HG02981 (cell line): ENCODE measurements around the gene FGF1.
A peak's percentile ranks its signal among the peaks of the same experiment; 100 is the strongest.

Experiments
- ATAC-seq: cut with Tn5 transposase; IDR thresholded peaks from one replicate; pipeline ENCODE4 v1.9.1; 2021; ENCODE audit warnings: mild to moderate bottlenecking, moderate library complexity; ENCODE audit not compliant: unreplicated experiment

Gene FGF1

GRCh38 chr5:142685418-142686209 lies at the start of gene FGF1:
Gene FGF1, minus strand, starts transcription at chr5:142686090. Its CDS starts 71,963 bp downstream, at chr5:142614127.
- ATAC-seq = no peak

- no peak for ATAC-seq
Measured at GRCh38 chr5:142727735-142728047, 41.8 kb upstream of the FGF1 start.

GRCh38 chr5:142726188-142726731 lies 40.4 kb upstream of the FGF1 start:
- ATAC-seq = no peak

DNA sequence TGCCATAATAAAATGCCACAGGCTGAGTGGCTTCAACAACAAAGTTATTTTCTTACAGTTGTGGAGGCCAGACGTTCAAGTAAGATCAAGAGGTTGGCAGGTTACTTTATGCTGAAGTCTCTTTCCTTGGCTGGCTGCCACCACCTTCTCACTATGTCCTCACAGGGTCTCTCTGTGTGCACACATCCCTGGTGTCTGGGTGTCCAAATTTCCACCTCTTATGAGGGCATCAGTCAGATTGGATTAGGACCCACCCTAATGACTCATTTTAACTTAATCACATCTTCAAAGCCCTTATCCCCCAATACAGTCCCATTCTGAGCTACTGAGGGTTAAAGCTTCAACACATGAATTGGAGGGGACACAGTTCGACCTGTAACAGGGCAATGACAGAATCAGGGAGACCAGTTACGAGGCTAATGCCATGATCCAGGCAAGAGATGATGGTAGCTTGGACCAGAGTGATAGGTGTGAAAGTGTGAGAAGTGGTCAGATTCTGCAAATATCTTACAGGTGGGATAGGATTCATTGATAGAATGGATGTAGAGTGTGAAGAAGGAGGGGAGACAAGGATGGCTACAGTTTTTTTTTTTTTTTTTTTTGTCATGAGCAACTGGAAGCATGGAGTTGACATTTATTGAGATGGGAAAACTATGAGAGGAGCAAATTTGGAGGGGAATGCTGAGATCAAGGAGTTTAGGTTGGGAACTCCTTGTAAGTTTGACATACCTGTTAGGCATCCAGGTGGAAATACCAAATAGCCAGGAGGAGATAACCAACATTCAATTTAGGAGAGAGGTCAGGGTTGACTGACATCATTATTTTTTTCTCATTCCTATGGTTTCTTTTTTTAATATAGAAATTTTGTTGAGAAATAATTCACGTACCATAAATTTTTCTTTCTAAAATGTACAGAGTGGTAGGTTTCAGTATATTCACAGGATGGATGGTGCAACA lies 39.6 kb upstream of the FGF1 start:
- ATAC-seq = no peak

DNA sequence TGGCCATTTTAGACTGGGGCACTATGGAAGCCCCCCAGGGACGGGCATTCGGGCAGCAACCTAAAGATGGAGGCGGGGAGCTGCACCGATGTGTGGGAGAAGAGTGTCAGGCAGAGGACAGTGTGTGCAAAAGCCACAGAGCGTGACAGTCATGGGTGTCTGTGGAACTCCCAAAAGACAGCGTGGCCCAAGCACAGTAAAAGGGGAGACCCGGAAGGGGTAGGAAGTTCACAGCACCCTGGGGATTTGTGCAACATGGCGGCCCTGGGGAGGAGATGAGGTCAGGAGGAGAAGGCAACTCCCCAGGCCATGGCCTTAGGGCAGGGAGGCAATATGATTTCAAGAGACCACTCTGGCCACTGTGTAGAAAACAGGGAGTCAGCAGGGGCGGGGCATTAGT lies 38.9 kb upstream of the FGF1 start:
- no peak for ATAC-seq

DNA sequence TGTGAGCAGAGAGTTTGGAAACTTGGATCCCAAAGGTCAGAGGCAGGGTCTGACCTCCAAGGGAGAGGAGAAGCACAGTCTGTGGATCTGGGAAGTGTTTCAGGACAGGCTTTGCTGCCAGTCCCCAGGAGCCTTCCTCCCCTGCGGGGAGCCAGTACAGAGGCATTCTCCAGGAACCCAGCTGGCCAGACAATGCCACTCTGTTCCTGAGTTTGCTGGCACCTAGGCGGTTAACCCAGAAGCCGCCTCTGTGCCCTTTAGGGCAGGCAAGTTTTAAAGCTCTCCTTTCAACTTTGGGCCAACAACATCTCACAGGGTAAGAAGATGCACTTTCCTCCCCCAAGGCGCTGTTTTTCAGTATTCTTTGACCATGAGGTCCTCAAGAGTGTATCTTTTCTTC lies 37.0 kb upstream of the FGF1 start:
- no peak for ATAC-seq

DNA sequence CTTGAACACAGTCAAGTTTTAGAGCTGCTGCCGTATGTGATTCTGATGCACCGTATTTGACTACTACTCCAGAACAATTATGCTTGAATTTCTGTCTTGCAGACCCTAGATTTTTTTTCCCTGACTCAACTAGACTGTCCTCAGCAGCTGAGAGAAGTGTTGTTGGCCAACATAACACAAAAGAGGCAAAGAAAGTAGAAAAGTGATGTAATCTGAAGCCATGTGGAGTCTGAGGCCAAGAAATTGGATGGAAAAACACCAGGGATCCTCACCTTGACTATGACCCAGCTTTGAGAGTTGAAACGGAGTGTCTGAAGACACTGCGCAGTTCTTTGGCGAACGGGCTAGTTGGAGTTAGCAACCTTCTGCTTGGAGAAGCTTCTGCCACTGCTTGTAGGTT lies 36.3 kb upstream of the FGF1 start:
- ATAC-seq = no peak

DNA sequence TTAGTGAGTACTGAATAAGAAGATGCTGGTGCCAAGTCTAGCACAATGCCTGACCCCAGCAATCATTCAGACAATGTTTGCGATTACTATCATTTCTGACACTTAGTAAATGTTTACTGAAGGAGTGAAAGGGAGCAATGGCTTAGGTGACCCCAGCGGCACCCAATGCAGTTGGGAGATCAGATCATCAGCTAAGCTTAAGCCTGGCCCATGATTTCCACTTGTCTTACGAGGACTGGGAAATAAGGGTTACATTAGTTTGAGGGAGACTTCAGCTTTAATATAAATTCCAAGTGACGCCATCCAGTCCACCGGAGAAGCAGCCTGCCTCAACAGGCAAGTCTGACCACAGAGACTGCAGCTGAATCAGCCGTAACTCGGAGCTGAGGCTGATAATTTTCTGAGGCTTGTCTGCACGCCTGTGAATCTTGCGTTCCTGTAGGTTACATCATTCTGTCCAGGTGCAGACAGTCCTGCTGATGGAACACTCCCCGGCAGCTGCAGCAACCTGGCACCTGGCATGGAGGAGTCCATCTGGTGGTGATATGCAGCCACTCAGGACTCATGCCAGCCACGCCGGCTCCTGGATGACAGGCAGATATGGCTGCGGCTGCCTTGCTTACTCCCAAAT lies 34.9 kb upstream of the FGF1 start:
- no peak for ATAC-seq

- ATAC-seq = no peak
Measured at GRCh38 chr5:142719836-142720370, 34.0 kb upstream of the FGF1 start.

DNA sequence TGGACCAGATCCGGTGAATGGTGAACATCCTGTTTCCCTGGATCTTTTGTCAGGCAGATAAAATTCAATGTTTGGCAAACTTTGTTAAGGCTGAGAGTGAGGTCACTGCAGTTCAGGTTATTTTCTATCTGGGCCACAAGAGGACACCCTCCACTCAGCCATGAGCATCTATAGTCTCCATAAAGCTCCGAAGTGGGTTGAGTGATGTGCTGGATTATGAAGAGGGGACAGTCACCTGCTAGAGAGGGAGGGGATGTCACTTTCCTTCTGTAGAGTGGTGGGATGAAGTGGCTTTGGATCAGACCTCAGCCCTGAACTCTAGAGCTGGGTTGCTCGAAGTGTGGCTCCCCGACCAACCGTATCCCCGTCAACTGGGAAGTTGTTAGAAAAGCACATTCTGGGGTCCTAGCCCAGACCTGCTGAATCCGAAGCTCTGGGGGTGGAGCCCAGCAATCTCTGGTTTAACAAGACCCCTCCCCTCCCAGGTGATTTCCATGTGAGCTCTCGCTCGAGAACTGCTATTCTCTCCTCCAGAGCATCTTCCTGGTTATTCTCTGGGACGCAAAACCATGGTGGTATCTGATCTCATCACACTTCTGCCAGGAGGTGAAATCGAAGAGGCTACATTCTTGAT lies 31.8 kb upstream of the FGF1 start:
- no peak for ATAC-seq

GRCh38 chr5:142716963-142717362 lies 31.1 kb upstream of the FGF1 start:
- peak; percentile 53 for ATAC-seq

DNA sequence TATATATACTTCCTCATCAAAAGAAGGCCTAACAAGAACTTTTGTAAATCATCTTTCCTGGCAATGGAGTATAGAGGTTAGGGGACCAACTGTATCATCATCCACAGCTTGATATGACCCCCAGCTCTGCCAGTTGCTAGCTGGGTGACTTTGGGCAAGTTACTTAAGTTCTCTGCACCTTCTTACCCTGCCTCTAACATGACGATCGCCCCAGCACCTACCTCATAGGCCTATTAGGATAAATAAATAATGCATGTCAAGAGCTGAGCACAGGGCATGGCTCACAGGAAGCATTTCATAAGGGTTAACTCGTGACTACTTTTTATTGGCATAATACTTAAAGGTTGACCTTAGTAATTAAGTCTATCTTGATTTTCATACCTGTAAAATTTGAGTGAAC lies 29.4 kb upstream of the FGF1 start:
- no peak for ATAC-seq

- peak; percentile 96 for ATAC-seq
Measured at GRCh38 chr5:142713121-142713706, 27.3 kb upstream of the FGF1 start.

DNA sequence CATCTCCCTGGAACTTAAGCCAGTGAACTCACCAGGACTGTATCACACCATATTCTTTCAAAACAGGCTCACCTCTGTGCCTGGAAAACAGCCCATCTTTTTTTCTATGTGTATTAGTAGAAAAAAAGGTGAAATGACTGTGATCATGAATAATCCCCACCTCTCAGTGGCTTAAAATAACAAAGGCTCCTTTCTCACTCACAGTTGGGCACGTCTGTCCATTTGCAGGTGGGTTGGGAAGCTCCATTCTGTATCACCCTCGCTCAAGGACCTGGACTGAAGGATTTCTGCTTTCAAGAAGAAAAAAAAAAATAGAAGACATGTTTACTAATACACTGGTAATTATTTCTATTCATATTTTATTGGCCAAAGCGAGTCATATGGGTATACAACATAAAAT lies 17.3 kb upstream of the FGF1 start:
- ATAC-seq = no peak

- no peak for ATAC-seq
Measured at GRCh38 chr5:142701673-142702311, 15.9 kb upstream of the FGF1 start.

DNA sequence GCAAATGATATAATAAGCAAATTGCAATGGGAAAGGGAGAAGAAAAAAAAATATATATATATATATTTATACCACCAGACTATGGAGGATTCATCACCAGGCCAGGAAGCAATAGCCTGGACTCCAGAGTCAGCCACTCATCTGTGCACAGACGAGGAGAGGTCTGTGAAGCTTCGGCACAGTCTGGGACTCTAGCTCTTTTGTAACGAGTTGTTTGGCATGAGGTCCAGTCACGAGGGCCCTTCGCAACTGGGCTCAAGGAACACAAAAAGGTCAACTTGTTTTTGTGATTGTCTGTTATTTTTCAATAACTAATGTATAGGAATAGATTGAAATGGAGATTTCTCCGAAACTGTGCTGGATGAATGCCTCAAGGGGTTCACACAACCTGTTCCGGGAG lies 14.7 kb upstream of the FGF1 start:
- no peak for ATAC-seq

GRCh38 chr5:142699184-142699720 lies 13.4 kb upstream of the FGF1 start:
- ATAC-seq = peak; percentile 71

- ATAC-seq = no peak
Measured at GRCh38 chr5:142698447-142699183, 12.7 kb upstream of the FGF1 start.
